Tibial nerve (tissue), 4 donors: ENCODE data around the gene TMC3. TPM values are rescaled to one million over a fixed set of nuclear protein-coding genes. Genes with fewer than 3 reads are reported as not detected.

ENCODE experiments used
- DNase-seq, 2 donors: peaks; one replicate each; pipeline ENCODE4 v3.0.0-alpha.2; 2019; ENCODE audit warnings: low spot score in 2 of 2
- H3K27ac ChIP-seq, 4 donors: fragments of 200-600 bp; sonication (generic) in 3 of 4; one replicate each; pipeline ENCODE4 v1.5.1; 2017 to 2019; ENCODE audit warnings: mild to moderate bottlenecking in 1 of 4
- H3K27me3 ChIP-seq, 2 donors: fragments of 200-600 bp; sonication (generic) in 1 of 2; one replicate each; pipeline versions ENCODE4 v1.5.1 to v1.6.0; 2017 to 2019
- H3K36me3 ChIP-seq, 3 donors: fragments of 200-600 bp; sonication (generic); one replicate each; pipeline ENCODE4 v1.5.1; 2018 to 2019
- H3K4me1 ChIP-seq, 4 donors: fragments of 200-600 bp; sonication (generic) in 3 of 4; one replicate each; pipeline ENCODE4 v1.5.1; 2017 to 2019
- H3K4me3 ChIP-seq, 4 donors: fragments of 200-600 bp; sonication (generic) in 3 of 4; one replicate each; pipeline ENCODE4 v1.5.1; 2017 to 2019; ENCODE audit warnings: mild to moderate bottlenecking in 1 of 4, moderate library complexity in 1 of 4
- H3K9me3 ChIP-seq, 4 donors: fragments of 200-600 bp; sonication (generic) in 3 of 4; one replicate each; pipeline ENCODE4 v1.5.1; 2017 to 2019
- CTCF ChIP-seq, 5 experiments: fragments of 200-600 bp in 3 of 5; fragments of 450-650 bp in 2 of 5; sonication (generic) in 3 of 5; IDR thresholded peaks; one replicate each; pipeline ENCODE4 v1.5.1; 2016 to 2019; ENCODE audit warnings: antibody characterized with exemption in 5 of 5, mild to moderate bottlenecking in 3 of 5, moderate library complexity in 2 of 5
- EP300 ChIP-seq, 2 donors: sonication (generic); formaldehyde crosslinking; IDR thresholded peaks; one replicate each; pipeline ENCODE4 v1.6.1; 2017; ENCODE audit warnings: antibody characterized with exemption in 2 of 2, mild to moderate bottlenecking in 1 of 2
- POLR2A ChIP-seq, 2 donors: fragments of 450-650 bp; IDR thresholded peaks; one replicate each; pipeline ENCODE4 v1.6.1; 2017; ENCODE audit warnings: antibody characterized with exemption in 2 of 2, mild to moderate bottlenecking in 2 of 2, moderate library complexity in 2 of 2
- WGBS, 2 donors: methylation state at CpG; one replicate each; pipeline ENCODE4 v1.1.5; 2018; 5-methylcytosine and 5-hydroxymethylcytosine counted together
- total RNA-seq, 4 donors: library from RNA; depleted of rRNA; stranded (reverse); fragments of >200 nt; gene quantifications; one replicate each; pipeline ENCODE4 v1.1.0, GENCODE V29; 2016

The TMC3 gene
- total RNA-seq, 4 donors from 2014 or later: not detected

GRCh38 chr15:81330366-81331090 lies 43.5 kb downstream of the TMC3 start:
- Histone ChIP-seq H3K4me1 (no peaks in the 10 kb centered on the region), H3K4me3 (no peak overlapping the region), H3K27ac (no peak overlapping the region), H3K36me3 (no peaks in the 10 kb centered on the region), H3K27me3 (no peaks in the 10 kb centered on the region), H3K9me3 (no peaks in the 10 kb centered on the region)
- 90 to 97% methylated on average over 5 of the region's 5 CpGs for WGBS, 2 donors
- DNase-seq: no peak
- TF ChIP-seq POLR2A (IDR thresholded peaks at IDR 0.05): no peak
- TF ChIP-seq EP300 (IDR thresholded peaks at IDR 0.05): no peak
- no peak for TF ChIP-seq CTCF (IDR thresholded peaks at IDR 0.05)

- TF ChIP-seq CTCF (IDR thresholded peaks at IDR 0.05): no peak
- TF ChIP-seq EP300 (IDR thresholded peaks at IDR 0.05): no peak
- TF ChIP-seq POLR2A (IDR thresholded peaks at IDR 0.05): no peak
- Histone ChIP-seq H3K9me3 (no peaks in the 10 kb centered on the region), H3K4me3 (no peak overlapping the region), H3K4me1 (peaks cover 0 to 6% (median 2%) of the 10 kb centered on the region in 4 donors), H3K27ac (no peak overlapping the region), H3K36me3 (no peaks in the 10 kb centered on the region), H3K27me3 (no peaks in the 10 kb centered on the region)
- 96 to 97% methylated on average over 2 of the region's 2 CpGs for WGBS, 2 donors
- no peak for DNase-seq
Measured at GRCh38 chr15:81329446-81329845, 44.6 kb downstream of the TMC3 start.

GRCh38 chr15:81327516-81327915 lies 46.5 kb downstream of the TMC3 start:
- Histone ChIP-seq H3K27me3 (no peaks in the 10 kb centered on the region), H3K27ac (peak overlapping the region in 1 of 4 donors; percentile 57), H3K4me3 (no peak overlapping the region), H3K36me3 (no peaks in the 10 kb centered on the region), H3K4me1 (peaks cover 0 to 17% (median 9%) of the 10 kb centered on the region in 4 donors), H3K9me3 (no peaks in the 10 kb centered on the region)
- TF ChIP-seq POLR2A (IDR thresholded peaks at IDR 0.05) (no peak), EP300 (IDR thresholded peaks at IDR 0.05) (peak in 1 of 2 donors; percentile 38)
- 55 to 66% methylated on average over 3 of the region's 3 CpGs for WGBS, 2 donors
- DNase-seq: no peak

GRCh38 chr15:81326466-81327212 lies 47.4 kb downstream of the TMC3 start:
- Histone ChIP-seq H3K27me3 (no peaks in the 10 kb centered on the region), H3K4me1 (peaks cover 0 to 23% (median 9%) of the 10 kb centered on the region in 4 donors), H3K4me3 (no peak overlapping the region), H3K9me3 (no peaks in the 10 kb centered on the region), H3K27ac (peak overlapping the region in 1 of 4 donors; percentile 57), H3K36me3 (no peaks in the 10 kb centered on the region)
- WGBS, 2 donors: 83 to 87% methylated on average over 7 of the region's 7 CpGs
- no peak for DNase-seq
- TF ChIP-seq POLR2A (IDR thresholded peaks at IDR 0.05) (no peak), EP300 (IDR thresholded peaks at IDR 0.05) (no peak), CTCF (IDR thresholded peaks at IDR 0.05) (no peak)

- Histone ChIP-seq H3K27ac (peak within 1 kb of the TSS in 3 of 4 donors; percentile 79 to 85 (median 81)), H3K27me3 (no peaks in the 10 kb centered on the region), H3K9me3 (no peaks in the 10 kb centered on the region), H3K4me3 (peak within 1 kb of the TSS; percentile 32 to 82 (median 68)), H3K36me3 (peaks cover 0 to 12% (median 0%) of the 10 kb centered on the region in 3 donors), H3K4me1 (peaks cover 0 to 23% (median 9%) of the 10 kb centered on the region in 4 donors)
- WGBS, 2 donors: 1 to 2% methylated on average over 49 to 62 of the region's 67 CpGs
- DNase-seq: peak; percentile 98
- peak; percentile 13 to 87 for TF ChIP-seq EP300 (IDR thresholded peaks at IDR 0.05)
- TF ChIP-seq POLR2A (IDR thresholded peaks at IDR 0.05): peak; percentile 73 to 81
- no peak for TF ChIP-seq CTCF (IDR thresholded peaks at IDR 0.05)
Measured at GRCh38 chr15:81323944-81324881, 49.8 kb downstream of the TMC3 start, which contains the start of gene STARD5. Gene STARD5 (minus strand): TSS chr15:81324141. CDS start chr15:81324099, 42 bp downstream.
